HG02610 (cell line): ENCODE measurements around the gene ERFL.
"Not testable (repeated sequence)": the region's sequence is repeated elsewhere in the genome, so short reads cannot be mapped to it uniquely, and the experiment has no call there.

Experiments used
- ATAC-seq: cut with Tn5 transposase; IDR thresholded peaks from one replicate; pipeline ENCODE4 v1.9.1; 2021; ENCODE audit warnings: mild to moderate bottlenecking, moderate library complexity; ENCODE audit not compliant: unreplicated experiment

The ERFL gene

GRCh38 chr19:41944336-41944735, 16.1 kb upstream of the ERFL start:
- ATAC-seq: no peak

- ATAC-seq: no peak
Measured at GRCh38 chr19:41941410-41942202, 13.4 kb upstream of the ERFL start.

GRCh38 chr19:41940731-41941409, 12.6 kb upstream of the ERFL start:
- no peak for ATAC-seq

- no peak for ATAC-seq
Measured at GRCh38 chr19:41939861-41940730, 11.8 kb upstream of the ERFL start.

GRCh38 chr19:41939209-41939608, 11.0 kb upstream of the ERFL start:
- ATAC-seq: not testable (repeated sequence)

DNA sequence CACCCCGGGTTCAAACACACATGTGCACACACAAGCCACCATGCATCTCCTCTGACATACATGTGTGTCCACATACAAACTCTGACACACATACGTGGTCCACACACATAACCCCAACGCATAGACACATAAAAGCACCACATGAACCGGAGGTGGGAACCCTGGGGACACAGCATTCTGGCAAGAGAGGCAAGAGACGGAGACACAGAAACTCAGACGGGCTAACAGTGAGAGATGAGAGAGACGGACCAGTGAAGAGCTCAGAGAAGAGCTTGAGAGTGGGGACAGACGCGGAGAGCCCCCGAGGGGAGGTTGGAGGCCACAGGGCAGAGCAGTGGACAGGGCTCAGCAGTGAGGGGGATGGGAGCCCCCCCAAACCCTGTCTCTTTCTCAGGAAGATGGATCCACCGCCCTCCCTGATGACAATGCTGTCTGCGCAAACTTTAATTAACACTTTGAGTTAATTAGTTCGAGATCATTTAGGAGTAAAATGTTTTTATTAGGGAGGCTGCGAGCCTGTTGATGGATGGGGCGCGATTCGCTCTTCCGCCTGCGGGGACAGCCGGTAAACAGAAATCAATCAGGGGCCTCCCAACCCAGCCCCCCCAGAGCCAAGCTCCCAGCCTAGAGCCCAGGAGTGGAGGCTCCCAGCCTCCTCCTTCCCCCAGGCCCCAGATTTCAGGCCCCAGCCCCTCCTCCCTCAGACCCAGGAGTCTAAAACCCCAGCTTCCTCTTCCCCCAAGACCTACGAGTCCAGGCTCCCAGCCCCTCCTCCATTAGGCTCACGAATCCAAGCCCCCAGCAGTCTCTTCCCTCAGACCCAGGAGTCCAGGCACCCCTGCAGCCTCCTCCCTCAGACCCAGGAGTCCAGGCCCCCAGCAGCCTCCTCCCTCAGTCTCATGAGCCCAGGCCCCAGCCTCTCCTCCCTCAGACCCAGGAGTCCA, 9.5 kb upstream of the ERFL start:
- ATAC-seq: no peak

GRCh38 chr19:41936961-41937360, 8.7 kb upstream of the ERFL start:
- ATAC-seq: no peak

- ATAC-seq: no peak
Measured at GRCh38 chr19:41936416-41936850, 8.2 kb upstream of the ERFL start.

DNA sequence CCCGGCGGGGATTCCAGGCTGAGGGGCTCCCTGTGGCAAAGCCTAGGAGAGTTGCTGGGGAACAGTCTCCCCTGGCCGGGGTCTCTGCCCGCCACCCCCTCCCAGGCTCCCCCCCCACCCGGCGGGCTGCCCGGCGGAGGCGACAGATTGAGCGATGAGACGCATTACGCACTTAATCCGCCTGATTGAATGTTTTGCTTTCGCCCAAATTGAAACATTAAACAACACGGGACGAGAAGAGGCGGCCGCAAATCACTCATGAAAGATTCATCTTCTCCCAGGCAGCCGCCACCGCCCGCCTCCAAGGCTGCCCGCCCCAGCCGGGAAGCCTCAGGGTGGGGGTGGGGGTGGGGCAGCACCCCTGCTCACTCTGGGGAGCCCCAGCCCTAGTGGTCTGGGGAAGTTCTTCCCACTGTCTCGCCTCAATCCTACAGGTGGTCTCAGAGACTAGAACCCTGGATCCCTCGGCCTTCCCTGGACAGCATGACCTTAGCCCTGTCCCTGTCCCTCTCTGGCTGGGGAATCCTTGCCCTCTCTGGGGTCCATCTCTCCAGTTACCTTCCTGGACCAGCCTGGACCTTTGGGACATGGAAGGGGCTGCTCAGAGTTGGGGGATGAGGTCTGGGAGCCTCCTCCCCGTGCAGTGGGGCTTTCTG, 7.6 kb upstream of the ERFL start:
- ATAC-seq: no peak

DNA sequence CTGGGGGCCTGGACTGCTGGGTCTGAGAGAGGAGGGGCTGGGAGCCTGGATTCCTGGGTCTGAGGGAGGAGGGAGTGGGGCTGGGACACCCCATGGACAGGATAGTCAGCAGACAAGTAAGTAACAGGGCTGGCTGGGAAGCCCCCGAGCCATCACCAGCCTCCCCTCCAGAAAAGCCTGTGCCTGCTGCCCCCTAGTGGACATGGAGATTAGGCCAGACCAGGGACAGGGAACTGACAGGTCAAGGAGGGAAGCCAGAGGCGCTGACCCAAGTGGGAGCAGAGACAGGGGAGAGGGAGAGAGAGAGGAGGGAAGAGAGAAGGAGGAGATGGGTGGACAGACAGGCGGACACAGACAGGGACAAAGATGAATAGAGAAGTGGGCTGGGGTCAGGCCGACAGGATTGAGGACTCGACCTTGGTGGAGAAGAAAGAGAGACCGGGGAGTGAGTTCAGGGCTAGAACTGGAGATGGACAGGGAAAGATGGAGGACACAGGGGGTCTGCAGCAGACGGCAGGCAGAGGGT, 6.7 kb upstream of the ERFL start:
- peak; percentile 50 for ATAC-seq

DNA sequence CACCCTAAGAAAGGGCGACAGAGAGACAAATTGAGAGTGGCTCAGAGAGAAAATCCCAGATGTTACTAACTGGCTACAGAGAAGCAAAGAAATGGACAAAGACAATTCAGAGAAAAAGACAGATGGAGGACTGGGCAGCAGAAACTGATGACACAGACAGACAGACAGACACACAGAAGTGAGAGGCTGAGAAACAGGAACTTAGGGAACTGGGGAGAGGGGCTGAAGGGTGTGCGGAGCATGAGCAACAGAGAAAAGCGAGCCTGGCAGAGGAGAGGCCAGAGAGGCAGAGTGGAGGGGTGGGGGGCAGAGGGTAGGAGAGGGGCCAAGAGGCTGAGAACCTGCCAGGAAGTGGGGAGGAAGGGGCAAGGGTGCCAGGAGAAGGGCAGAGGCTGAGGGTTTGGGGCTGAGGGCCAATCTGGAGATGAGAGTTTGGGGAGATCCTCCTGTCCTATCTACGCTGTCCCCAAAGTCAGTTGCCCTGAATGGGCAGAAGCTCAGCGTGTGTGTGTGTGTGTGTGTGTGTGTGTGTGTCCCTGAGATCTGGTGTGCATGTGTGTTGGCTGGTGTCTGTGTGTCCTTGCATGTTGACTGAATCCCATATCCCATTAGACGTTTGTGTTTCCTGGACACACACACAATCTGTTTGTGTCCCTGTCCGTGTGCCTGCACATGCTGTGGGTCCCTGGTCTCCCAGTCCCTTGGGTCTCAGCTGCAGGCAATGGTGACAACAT, 5.6 kb upstream of the ERFL start:
- no peak for ATAC-seq

DNA sequence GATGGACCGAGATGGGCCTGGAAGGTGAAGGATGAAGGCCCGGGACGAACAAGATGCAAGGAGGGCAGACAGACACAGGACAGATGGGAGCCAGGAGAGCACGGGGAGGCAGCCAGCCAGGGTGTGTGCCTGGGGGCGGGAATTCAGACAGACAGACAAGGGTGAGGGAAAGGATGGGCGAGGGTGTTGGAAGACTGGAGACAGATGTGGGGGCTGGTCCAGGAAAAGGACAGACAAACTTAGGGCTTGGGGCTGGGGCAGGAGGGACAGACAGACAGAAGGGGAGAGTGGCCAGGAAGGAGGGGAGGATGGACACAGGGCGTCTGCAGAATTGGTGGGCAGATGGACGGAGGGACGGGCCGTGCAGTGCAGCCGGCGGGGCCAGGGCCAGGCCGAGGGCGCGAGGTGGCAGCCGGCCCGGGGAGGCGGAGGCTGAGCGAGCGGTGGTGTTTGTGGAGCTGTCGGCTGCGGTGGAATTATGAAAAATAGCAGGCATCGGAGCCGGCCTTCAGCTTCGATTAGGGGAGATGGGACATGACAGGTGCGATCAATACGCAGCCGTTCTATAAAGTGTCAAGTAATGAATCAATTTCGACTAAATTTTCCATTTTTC, 4.6 kb upstream of the ERFL start:
- no peak for ATAC-seq

DNA sequence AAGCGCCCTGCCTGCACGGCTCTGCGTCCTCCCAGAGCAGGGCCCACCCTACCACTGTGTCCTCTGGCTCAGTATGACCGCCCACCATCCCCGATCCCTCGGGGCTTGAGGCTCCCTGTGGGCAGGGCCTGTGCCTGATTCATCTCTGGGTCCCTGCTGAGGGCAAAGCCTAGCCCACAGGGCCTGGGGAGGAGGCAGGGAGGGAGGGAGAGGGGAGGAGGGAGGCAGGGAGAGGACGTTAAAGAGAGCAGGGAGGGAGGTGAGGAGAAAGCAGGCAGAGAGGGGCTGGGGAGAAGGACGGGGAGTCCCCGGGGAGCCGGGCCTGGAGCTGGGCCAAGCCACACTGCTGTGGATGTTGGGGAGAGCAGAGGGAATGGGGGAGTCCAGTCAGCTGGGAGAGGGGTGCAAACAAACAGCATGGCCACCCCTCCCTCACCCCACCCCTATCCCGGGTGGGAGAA, 4.0 kb upstream of the ERFL start:
- ATAC-seq: no peak

GRCh38 chr19:41930926-41931592, 2.8 kb upstream of the ERFL start:
- ATAC-seq: no peak

DNA sequence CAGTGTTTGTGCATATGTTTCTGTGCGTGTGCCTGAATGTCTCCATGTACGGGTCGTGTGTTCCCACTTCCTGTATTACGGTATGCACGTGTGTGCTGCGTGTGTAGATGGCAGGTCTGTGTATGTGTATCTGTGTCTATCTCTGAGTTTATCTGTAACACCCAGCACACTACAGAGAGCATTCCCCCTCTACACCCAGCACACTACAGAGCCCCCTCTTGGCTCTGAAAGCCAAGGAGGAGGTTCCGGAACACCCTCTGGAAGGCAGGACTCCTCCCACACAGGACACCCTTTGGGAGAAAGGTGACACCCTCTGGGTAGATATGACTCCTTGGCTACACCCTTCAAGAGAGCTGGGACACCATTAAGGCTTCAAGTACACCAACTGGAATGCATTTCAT, 2.1 kb upstream of the ERFL start:
- ATAC-seq: no peak

- ATAC-seq: no peak
Measured at GRCh38 chr19:41929536-41930071, 1.4 kb upstream of the ERFL start.

DNA sequence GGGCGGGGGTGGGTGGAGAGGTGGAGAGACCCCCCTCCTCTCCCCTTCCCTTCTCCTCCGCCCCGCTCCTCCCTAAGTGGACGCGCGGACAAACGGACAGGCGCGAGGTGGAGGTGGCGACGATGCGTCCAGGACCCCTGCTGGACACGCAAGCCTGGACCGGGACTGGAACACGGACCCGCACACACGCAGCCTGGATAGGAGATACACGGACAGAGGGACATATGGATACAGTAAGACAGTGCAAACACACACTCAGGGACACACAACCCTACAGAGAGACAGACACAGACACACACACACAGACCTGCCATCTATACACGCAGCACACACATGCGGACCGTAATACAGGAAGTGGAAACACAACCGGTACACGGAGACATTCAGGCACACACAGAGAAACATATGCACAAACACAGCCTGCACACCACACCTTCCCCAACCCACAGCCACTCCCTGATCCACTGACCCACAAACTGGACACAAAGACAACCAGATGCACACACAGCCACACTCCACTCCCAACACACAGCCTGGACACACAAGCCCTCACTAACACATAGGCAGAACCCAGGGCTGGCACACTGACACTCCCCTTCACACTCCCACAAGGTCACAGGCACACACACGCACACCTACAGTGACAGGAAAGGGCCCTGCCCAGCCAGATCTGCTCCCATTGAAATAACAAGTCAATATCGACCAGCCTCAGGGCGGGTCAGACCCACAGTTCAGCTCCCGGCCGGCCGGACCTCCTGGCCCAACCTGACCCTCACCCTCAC, 696 bp upstream of the ERFL start:
- no peak for ATAC-seq
